GM10847 (cell line): Measurements from ENCODE around the gene KCTD13.
A peak's percentile ranks its signal among the peaks of the same experiment; 100 is the strongest.

Experiments
- POLR2A ChIP-seq: IDR thresholded peaks from 2 replicates; pipeline ENCODE4 v1.6.1; 2011; ENCODE audit not compliant: insufficient read length; ENCODE audit errors: extremely low read depth

The KCTD13 gene

GRCh38 chr16:29876594-29877249, 49.3 kb downstream of the KCTD13 start:
- no peak for TF ChIP-seq POLR2A

GRCh38 chr16:29876217-29876593, 49.8 kb downstream of the KCTD13 start:
- TF ChIP-seq POLR2A = no peak

- no peak for TF ChIP-seq POLR2A
Observed at GRCh38 chr16:29875206-29875605, 50.8 kb downstream of the KCTD13 start.

- TF ChIP-seq POLR2A = no peak
Observed at GRCh38 chr16:29873319-29873718, 52.7 kb downstream of the KCTD13 start.

- no peak for TF ChIP-seq POLR2A
Observed at GRCh38 chr16:29871822-29872546, 54.0 kb downstream of the KCTD13 start.

- no peak for TF ChIP-seq POLR2A
Observed at GRCh38 chr16:29868396-29869009, 57.5 kb downstream of the KCTD13 start.

- no peak for TF ChIP-seq POLR2A
Observed at GRCh38 chr16:29864205-29864604, 61.8 kb downstream of the KCTD13 start.

GRCh38 chr16:29863669-29863984, 62.4 kb downstream of the KCTD13 start:
- no peak for TF ChIP-seq POLR2A

- TF ChIP-seq POLR2A = peak; percentile 31
Observed at GRCh38 chr16:29862884-29863668, 63.0 kb downstream of the KCTD13 start, which contains the start of gene CDIPT. TSS of gene CDIPT (minus strand) at chr16:29863226. CDS start at chr16:29862857, 369 bp downstream.

GRCh38 chr16:29862383-29862883, 63.6 kb downstream of the KCTD13 start:
- no peak for TF ChIP-seq POLR2A

GRCh38 chr16:29860218-29860617, 65.8 kb downstream of the KCTD13 start:
- no peak for TF ChIP-seq POLR2A

GRCh38 chr16:29858974-29859373, 67.1 kb downstream of the KCTD13 start:
- no peak for TF ChIP-seq POLR2A

GRCh38 chr16:29858149-29858849, 67.7 kb downstream of the KCTD13 start:
- TF ChIP-seq POLR2A = no peak

- no peak for TF ChIP-seq POLR2A
Observed at GRCh38 chr16:29857133-29857760, 68.8 kb downstream of the KCTD13 start.
